HL-60 (cell line): ENCODE data around the gene RNF145.

ENCODE experiments used
- GABPA ChIP-seq: IDR thresholded peaks from 2 replicates; pipeline ENCODE4 v1.6.1; 2012; ENCODE audit warnings: low read depth
- POLR2AphosphoS5 ChIP-seq: IDR thresholded peaks from 2 replicates; pipeline ENCODE4 v1.6.1; 2012; ENCODE audit warnings: low read depth
- TF ChIP-seq, protein P1 (sequence below): IDR thresholded peaks from one replicate; pipeline ENCODE4 v1.5.1; 2011; ENCODE audit warnings: low read length, control low read depth, inconsistent platforms; ENCODE audit not compliant: insufficient read depth

- TF ChIP-seq, protein P1, sequence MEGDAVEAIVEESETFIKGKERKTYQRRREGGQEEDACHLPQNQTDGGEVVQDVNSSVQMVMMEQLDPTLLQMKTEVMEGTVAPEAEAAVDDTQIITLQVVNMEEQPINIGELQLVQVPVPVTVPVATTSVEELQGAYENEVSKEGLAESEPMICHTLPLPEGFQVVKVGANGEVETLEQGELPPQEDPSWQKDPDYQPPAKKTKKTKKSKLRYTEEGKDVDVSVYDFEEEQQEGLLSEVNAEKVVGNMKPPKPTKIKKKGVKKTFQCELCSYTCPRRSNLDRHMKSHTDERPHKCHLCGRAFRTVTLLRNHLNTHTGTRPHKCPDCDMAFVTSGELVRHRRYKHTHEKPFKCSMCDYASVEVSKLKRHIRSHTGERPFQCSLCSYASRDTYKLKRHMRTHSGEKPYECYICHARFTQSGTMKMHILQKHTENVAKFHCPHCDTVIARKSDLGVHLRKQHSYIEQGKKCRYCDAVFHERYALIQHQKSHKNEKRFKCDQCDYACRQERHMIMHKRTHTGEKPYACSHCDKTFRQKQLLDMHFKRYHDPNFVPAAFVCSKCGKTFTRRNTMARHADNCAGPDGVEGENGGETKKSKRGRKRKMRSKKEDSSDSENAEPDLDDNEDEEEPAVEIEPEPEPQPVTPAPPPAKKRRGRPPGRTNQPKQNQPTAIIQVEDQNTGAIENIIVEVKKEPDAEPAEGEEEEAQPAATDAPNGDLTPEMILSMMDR, result no peak
- TF ChIP-seq POLR2AphosphoS5 (no peak), GABPA (no peak)
Measured at GRCh38 chr5:159216454-159216853, 7.1 kb upstream of the RNF145 start.
